ENCODE measurements around the gene THAP7. TPM values are rescaled to one million over a fixed set of nuclear protein-coding genes. Genes with fewer than 3 reads are reported as not detected.
A peak's percentile ranks its signal among the peaks of the same experiment; 100 is the strongest.

Gene THAP7
- total and polyA plus RNA-seq, 9 of the 15 experiments (the other 6 are each of a cell fraction or from before 2014, with no cell fraction given) = 7.9 to 263 (median 84.1) TPM

DNA sequence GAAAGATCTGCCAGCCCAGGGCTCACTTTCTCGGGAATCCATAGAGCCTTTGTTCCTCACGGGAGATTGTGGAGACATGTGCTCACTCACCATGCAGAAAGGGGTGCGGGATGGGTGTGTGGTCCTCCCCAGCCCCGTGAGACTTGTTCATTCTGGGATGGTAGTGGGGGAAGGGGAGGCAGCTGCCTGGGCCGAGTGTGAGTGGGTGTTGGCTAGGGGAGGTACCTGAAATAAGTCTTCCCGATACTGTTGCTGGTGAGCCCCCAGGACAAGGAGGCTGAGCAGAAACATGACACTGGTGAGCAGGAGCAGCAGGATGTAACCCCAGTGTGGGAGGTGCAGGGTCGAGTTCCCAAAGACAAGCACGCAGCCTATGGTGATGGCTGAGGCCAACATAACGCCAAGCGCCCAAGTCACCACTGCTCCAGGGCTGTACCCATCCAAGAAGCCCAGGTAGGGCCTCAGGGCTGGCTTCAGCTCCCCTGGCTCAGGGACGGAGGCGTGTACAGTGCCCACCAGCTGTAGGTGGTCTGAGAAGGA is 27.6 kb upstream of the THAP7 start (continued):
- no peak for TF ChIP-seq MYBL2 (IDR thresholded peaks at IDR 0.05; ENCODE audit: low read depth)
- no peak for TF ChIP-seq MYBL2 (CRISPR knock-in tag; IDR thresholded peaks at IDR 0.05; ENCODE audit: borderline replicate concordance)
- no peak for TF ChIP-seq PTTG1 (tag; IDR thresholded peaks at IDR 0.05; ENCODE audit: low read depth)
- TF ChIP-seq ZNF175 (CRISPR knock-in tag; IDR thresholded peaks at IDR 0.05; ENCODE audit: low read depth) = no peak
- TF ChIP-seq ZFP36 (IDR thresholded peaks at IDR 0.05; ENCODE audit: low read depth, low read length, partially characterized antibody) = peak; percentile 61
- no peak for TF ChIP-seq NKRF (IDR thresholded peaks at IDR 0.05; ENCODE audit: borderline replicate concordance)
- TF ChIP-seq ETV5 (CRISPR knock-in tag; IDR thresholded peaks at IDR 0.05; ENCODE audit: low read depth) = no peak
- 0 out of 2 replicates have a peak, but pooled peaks have one; percentile 8 for TF ChIP-seq FOXP1 (CRISPR knock-in tag; IDR thresholded peaks at IDR 0.05)
- no peak for TF ChIP-seq BACH1 (tag; IDR thresholded peaks at IDR 0.05)
- TF ChIP-seq XRCC3 (IDR thresholded peaks at IDR 0.05) = no peak
- TF ChIP-seq ZNF507 (tag; conservative IDR thresholded peaks at IDR 0.05) = no peak
- 0 out of 2 replicates have a peak, but pooled peaks have one; percentile 13 for TF ChIP-seq EGR1 (conservative IDR thresholded peaks at IDR 0.05)
- TF ChIP-seq, protein P1, sequence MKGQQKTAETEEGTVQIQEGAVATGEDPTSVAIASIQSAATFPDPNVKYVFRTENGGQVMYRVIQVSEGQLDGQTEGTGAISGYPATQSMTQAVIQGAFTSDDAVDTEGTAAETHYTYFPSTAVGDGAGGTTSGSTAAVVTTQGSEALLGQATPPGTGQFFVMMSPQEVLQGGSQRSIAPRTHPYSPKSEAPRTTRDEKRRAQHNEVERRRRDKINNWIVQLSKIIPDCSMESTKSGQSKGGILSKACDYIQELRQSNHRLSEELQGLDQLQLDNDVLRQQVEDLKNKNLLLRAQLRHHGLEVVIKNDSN (CRISPR knock-in tag; IDR thresholded peaks at IDR 0.05) = peak; percentile 18; the same call in 1 of the 2 replicates
- TF ChIP-seq HNRNPLL (IDR thresholded peaks at IDR 0.05; ENCODE audit: low read depth, low read length, poor library complexity, severe bottlenecking) = peak; percentile 13
